ENCODE data around the gene NCAPH2. TPM values are rescaled to one million over a fixed set of nuclear protein-coding genes. Genes with fewer than 3 reads are reported as not detected.
A peak's percentile ranks its signal among the peaks of the same experiment; 100 is the strongest.

Gene NCAPH2
- total RNA-seq, 2 donors from 2014 or later = 27.4 to 71.5 TPM

DNA sequence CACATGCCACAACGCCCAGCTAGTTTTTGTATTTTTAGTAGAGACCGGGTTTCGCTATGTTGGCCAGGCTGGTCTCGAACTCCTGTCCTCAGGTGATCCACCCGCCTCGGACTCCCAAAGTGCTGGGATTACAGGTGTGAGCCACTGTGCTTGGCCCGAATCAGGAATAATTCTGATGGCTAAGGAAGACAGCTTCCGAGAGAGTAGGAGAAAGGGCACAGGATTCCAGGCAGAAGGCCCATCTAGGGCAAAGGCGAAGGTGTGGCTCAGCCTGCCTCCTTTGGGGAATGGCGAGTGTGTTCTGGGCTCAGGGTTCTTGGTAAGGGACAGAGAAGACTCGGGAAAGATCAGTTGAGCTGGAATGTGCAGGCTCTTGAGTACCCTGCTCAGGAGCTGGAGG, 56.3 kb downstream of the NCAPH2 start:
- peak overlapping the region; percentile 73 for H3K27ac ChIP-seq
- intact Hi-C loops (cut with DNase I) = loop anchor here (5.0 to 10.0 kb wide), 2 partner anchors 42 to 51 kb away; no protein-coding TSS in a partner anchor

DNA sequence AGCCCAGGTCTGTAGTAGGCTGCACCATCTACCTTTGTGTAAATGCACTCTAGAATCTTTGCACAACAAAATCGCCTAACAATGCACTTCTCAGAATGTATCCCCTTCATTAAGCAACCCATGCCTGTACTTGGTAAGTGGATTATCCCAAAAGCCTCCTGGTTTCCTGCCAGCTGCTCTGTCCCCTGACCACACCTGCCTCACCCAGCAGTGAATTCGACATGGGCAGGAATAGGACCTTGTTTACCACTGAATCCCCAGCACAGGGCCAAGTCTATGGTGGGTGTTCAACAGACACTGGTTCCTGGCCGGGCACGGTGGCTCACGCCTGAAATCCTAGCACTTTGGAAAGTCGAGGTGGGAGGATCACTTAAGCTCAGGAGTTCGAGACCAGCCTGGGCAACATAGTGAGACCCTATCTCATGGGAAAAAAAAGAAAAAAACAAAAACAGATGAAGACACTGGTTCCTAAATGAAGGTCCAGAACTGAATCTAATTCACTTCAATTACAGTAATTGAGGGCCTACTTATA, 59.8 kb downstream of the NCAPH2 start:
- Histone ChIP-seq H3K27ac (no peak overlapping the region), H3K27me3 (no peaks in the 10 kb centered on the region), H3K9ac (ENCODE audit: low read depth in 2 of 2, low read length in 2 of 2) (no peak overlapping the region), H3K36me3 (no peaks in the 10 kb centered on the region), H3K4me3 (no peak overlapping the region), H3K4me1 (peaks cover 6% of the 10 kb centered on the region), H3K9me3 (no peaks in the 10 kb centered on the region)
- no peak for DNase-seq
- TF ChIP-seq, protein P1, sequence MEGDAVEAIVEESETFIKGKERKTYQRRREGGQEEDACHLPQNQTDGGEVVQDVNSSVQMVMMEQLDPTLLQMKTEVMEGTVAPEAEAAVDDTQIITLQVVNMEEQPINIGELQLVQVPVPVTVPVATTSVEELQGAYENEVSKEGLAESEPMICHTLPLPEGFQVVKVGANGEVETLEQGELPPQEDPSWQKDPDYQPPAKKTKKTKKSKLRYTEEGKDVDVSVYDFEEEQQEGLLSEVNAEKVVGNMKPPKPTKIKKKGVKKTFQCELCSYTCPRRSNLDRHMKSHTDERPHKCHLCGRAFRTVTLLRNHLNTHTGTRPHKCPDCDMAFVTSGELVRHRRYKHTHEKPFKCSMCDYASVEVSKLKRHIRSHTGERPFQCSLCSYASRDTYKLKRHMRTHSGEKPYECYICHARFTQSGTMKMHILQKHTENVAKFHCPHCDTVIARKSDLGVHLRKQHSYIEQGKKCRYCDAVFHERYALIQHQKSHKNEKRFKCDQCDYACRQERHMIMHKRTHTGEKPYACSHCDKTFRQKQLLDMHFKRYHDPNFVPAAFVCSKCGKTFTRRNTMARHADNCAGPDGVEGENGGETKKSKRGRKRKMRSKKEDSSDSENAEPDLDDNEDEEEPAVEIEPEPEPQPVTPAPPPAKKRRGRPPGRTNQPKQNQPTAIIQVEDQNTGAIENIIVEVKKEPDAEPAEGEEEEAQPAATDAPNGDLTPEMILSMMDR (IDR thresholded peaks at IDR 0.05) = no peak
- intact Hi-C loops (cut with DNase I) = loop anchor here (10.0 kb wide), 1 partner anchor 47 kb away; no protein-coding TSS in a partner anchor

More for the DNA sequence above, 56.3 kb downstream of the NCAPH2 start:
- peak; percentile 56 for DNase-seq
- Histone ChIP-seq H3K4me1 (peaks cover 6% of the 10 kb centered on the region), H3K9me3 (no peaks in the 10 kb centered on the region), H3K36me3 (no peaks in the 10 kb centered on the region), H3K4me3 (no peak overlapping the region), H3K9ac (ENCODE audit: low read depth in 2 of 2, low read length in 2 of 2) (peak overlapping the region in 1 of 2 donors; percentile 99), H3K27me3 (no peaks in the 10 kb centered on the region)
- TF ChIP-seq, protein P1 (IDR thresholded peaks at IDR 0.05) = no peak

DNA sequence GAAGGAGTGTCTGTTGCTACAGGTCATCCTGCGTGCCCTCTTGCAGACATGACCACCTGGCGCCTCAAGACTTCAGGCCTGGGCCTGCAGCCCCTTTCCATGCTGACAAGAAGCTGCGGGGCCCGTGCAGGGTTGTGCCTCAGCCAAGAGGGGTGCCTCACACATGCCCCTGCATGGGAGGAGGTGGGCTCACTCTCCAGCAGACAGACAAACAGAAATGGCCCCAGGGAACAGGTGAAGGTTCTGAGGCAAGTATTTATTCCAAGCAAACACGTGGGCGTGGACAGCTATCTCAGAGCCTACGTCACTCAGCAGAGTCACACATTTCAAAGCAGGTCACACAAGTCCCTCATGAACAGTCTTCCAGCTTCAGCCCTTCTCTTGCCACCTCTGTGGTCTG, 60.6 kb downstream of the NCAPH2 start:
- Histone ChIP-seq H3K27ac (peak overlapping the region; percentile 47), H3K36me3 (no peaks in the 10 kb centered on the region), H3K4me3 (no peak overlapping the region), H3K9me3 (no peaks in the 10 kb centered on the region), H3K9ac (ENCODE audit: low read depth in 2 of 2, low read length in 2 of 2) (no peak overlapping the region), H3K4me1 (peaks cover 2% of the 10 kb centered on the region), H3K27me3 (no peaks in the 10 kb centered on the region)
- DNase-seq = no peak
- TF ChIP-seq, protein P1 (IDR thresholded peaks at IDR 0.05) = no peak
- intact Hi-C loops (cut with DNase I) = loop anchor here (10.0 kb wide), 1 partner anchor 46 kb away; no protein-coding TSS in a partner anchor

DNA sequence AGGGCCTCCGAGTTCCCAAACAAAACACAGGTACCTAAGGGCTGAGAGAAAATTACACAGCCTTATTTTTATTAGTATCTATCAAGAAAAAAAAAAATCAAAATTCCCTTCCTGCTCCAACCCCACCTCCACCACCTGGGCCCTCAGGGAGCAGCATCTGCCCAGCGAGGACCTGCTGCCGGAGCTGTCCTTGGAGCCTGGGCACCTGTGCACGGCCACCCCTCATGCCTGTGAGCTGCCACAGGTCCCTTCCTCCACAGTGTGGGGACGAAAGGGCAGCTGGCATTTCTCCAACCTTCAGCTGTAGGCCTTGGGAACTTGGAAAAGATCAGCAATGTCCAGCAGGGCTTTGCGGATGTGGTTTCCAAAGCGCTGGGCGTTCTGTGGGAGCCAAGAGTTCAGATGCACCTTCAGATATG, 61.0 kb downstream of the NCAPH2 start:
- peak overlapping the region; percentile 47 for H3K27ac ChIP-seq
- no peak overlapping the region for H3K9ac ChIP-seq (ENCODE audit: low read depth in 2 of 2, low read length in 2 of 2)
- TF ChIP-seq, protein P1 (IDR thresholded peaks at IDR 0.05) = no peak

DNA sequence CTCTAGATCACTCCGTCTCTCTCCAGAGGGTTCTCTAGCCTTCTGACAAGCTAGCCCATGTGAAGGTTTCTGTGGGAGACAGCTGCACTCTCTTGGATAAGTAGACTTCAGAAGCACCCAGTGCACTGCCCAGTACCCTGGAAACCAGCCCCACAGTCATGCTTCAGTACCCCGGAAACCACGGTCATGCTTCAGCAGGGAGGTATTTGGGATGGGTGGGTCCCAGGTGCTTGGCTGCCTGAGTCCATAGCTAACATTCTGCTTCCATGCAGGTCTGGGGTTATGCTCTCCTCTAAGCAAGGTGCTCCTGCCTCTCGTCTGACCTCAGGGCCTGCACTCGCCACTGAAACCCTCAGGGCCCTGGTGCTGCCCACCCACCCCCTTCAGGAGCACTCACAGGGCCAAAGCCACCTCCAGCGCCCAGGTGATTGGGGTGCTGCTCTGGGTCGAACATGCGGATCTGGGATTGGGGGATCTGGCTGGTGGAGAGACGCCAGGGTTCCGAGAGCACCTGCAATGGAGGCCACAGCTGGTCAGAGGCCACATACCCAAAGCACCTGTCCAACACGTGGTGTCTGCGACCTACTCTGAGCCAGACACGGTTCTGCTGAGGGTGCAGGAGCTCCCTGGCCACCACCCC, 62.0 kb downstream of the NCAPH2 start:
- Histone ChIP-seq H3K9me3 (no peaks in the 10 kb centered on the region), H3K27ac (no peak overlapping the region), H3K4me3 (no peak overlapping the region), H3K4me1 (no peaks in the 10 kb centered on the region), H3K36me3 (no peaks in the 10 kb centered on the region), H3K27me3 (no peaks in the 10 kb centered on the region), H3K9ac (ENCODE audit: low read depth in 2 of 2, low read length in 2 of 2) (no peak overlapping the region)
- DNase-seq = no peak
- intact Hi-C loops (cut with DNase I) = loop anchor here (10.0 kb wide), 1 partner anchor 45 kb away; no protein-coding TSS in a partner anchor
- TF ChIP-seq, protein P1 (IDR thresholded peaks at IDR 0.05) = no peak

More for the DNA sequence above, 61.0 kb downstream of the NCAPH2 start:
- H3K9me3 ChIP-seq = no peaks in the 10 kb centered on the region
- no peaks in the 10 kb centered on the region for H3K27me3 ChIP-seq
- no peak for DNase-seq
- intact Hi-C loops (cut with DNase I) = loop anchor here (10.0 kb wide), 1 partner anchor 46 kb away; no protein-coding TSS in a partner anchor
- H3K36me3 ChIP-seq = no peaks in the 10 kb centered on the region
- no peak overlapping the region for H3K4me3 ChIP-seq
- H3K4me1 ChIP-seq = no peaks in the 10 kb centered on the region

Data from colonic mucosa (tissue), 4 donors.